Loucy (cell line): ENCODE data around the gene DIO3.

Experiments used
- EZH2phosphoT487 ChIP-seq: fragments of 200-600 bp; IDR thresholded peaks from 2 replicates; pipeline ENCODE4 v1.6.1; 2018; ENCODE audit warnings: antibody characterized with exemption, mild to moderate bottlenecking, moderate library complexity, borderline replicate concordance
- TF ChIP-seq, protein P1 (sequence below): fragments of 200-600 bp; sonication (generic); conservative IDR thresholded peaks from 2 replicates; pipeline ENCODE4 v1.5.1; 2014; ENCODE audit warnings: mild to moderate bottlenecking, antibody characterized with exemption, low read length

DNA sequence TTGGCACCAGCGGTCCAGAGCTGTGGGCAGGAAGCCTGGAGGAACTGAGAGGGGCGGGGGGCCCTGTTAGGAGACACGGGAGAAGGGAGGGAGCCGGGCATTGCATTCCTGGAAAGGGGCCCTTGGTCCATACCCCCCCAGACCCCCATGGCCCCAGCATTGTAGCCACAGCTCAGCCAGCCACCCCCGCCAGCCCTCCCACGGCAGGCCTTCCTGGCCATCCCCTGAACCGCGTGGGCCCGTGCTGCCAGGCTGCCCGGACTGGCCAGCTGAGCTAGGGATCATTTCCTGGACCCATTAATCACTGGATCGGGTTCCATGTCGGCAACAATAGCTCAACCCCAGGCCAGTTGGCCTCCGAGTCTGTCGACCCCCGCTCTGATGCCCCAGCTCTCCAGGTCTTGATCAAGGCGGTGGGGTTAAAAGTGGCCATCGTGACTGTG, 39.8 kb upstream of the DIO3 start:
- TF ChIP-seq, protein P1, sequence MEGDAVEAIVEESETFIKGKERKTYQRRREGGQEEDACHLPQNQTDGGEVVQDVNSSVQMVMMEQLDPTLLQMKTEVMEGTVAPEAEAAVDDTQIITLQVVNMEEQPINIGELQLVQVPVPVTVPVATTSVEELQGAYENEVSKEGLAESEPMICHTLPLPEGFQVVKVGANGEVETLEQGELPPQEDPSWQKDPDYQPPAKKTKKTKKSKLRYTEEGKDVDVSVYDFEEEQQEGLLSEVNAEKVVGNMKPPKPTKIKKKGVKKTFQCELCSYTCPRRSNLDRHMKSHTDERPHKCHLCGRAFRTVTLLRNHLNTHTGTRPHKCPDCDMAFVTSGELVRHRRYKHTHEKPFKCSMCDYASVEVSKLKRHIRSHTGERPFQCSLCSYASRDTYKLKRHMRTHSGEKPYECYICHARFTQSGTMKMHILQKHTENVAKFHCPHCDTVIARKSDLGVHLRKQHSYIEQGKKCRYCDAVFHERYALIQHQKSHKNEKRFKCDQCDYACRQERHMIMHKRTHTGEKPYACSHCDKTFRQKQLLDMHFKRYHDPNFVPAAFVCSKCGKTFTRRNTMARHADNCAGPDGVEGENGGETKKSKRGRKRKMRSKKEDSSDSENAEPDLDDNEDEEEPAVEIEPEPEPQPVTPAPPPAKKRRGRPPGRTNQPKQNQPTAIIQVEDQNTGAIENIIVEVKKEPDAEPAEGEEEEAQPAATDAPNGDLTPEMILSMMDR: no peak
- no peak for TF ChIP-seq EZH2phosphoT487
